A549 (cell line): ENCODE measurements around the gene CD1D.

Experiments
- CBX8 ChIP-seq: fragments of 200-600 bp; sonication (generic); IDR thresholded peaks from 2 replicates; pipeline ENCODE4 v1.6.1; 2016
- CEBPB ChIP-seq, 2 experiments: fragments of >200 bp in 1 of 2; sonication (Bioruptor Twin) in 1 of 2; formaldehyde crosslinking in 1 of 2; IDR thresholded peaks; 2 replicates each; pipeline ENCODE4 v1.6.1; 2012 to 2016
- CTCF ChIP-seq: fragments of >200 bp; sonication (Bioruptor Twin); formaldehyde crosslinking; IDR thresholded peaks from 3 replicates; pipeline ENCODE4 v1.5.1; 2016
- E2F6 ChIP-seq: IDR thresholded peaks from 2 replicates; pipeline ENCODE4 v1.6.1; 2012; ENCODE audit warnings: low read depth, borderline replicate concordance
- EHMT2 ChIP-seq: fragments of 200-600 bp; sonication (generic); IDR thresholded peaks from 2 replicates; pipeline ENCODE4 v1.6.1; 2016; ENCODE audit warnings: antibody characterized with exemption, low read depth, mild to moderate bottlenecking, moderate library complexity
- EP300 ChIP-seq, 2 experiments: fragments of >200 bp; sonication (Bioruptor Twin); formaldehyde crosslinking; IDR thresholded peaks; 2 replicates in 1 of 2; 3 replicates in 1 of 2; pipeline ENCODE4 v1.6.1; 2016 to 2017
- HOXA7 ChIP-seq: fragments of 250-450 bp; sonication (Bioruptor Pico); IDR thresholded peaks from 2 replicates; pipeline ENCODE4 v1.5.0; 2020; ENCODE audit warnings: mild to moderate bottlenecking, moderate library complexity
- RAD21 ChIP-seq, 2 experiments: fragments of >200 bp in 1 of 2; sonication (Bioruptor Twin) in 1 of 2; formaldehyde crosslinking in 1 of 2; IDR thresholded peaks in 1 of 2; conservative IDR thresholded peaks in 1 of 2; 2 replicates in 1 of 2; 3 replicates in 1 of 2; pipeline ENCODE4 v1.6.1; 2012 to 2018; ENCODE audit warnings: inconsistent platforms in 1 of 2
- REST ChIP-seq: fragments of 200-600 bp; sonication (generic); IDR thresholded peaks from 2 replicates; pipeline ENCODE4 v1.6.1; 2016; ENCODE audit warnings: antibody characterized with exemption, mild to moderate bottlenecking, moderate library complexity

- TF ChIP-seq RAD21 (conservative IDR thresholded peaks at IDR 0.05 in 1 of 2, IDR thresholded peaks at IDR 0.05 in 1 of 2) = no peak
- TF ChIP-seq CEBPB (IDR thresholded peaks at IDR 0.05) = no peak
- no peak for TF ChIP-seq CTCF
- no peak for TF ChIP-seq E2F6
- TF ChIP-seq CBX8 = no peak
- TF ChIP-seq EP300 (IDR thresholded peaks at IDR 0.05) = no peak
- TF ChIP-seq REST = no peak
- no peak for TF ChIP-seq EHMT2
- TF ChIP-seq HOXA7 = no peak
Observed at GRCh38 chr1:158147401-158147800, 33.3 kb upstream of the CD1D start.
